GM18505 (cell line): ENCODE results near the gene SNX27.
"Not testable (repeated sequence)": the region's sequence is repeated elsewhere in the genome, so short reads cannot be mapped to it uniquely, and the experiment has no call there.

ENCODE experiments used
- ATAC-seq: cut with Tn5 transposase; IDR thresholded peaks from one replicate; pipeline ENCODE4 v1.9.1; 2021; ENCODE audit not compliant: unreplicated experiment
- POLR2A ChIP-seq: IDR thresholded peaks from 4 replicates; pipeline ENCODE4 v1.6.1; 2011; ENCODE audit warnings: borderline replicate concordance; ENCODE audit not compliant: insufficient read depth, insufficient read length; ENCODE audit errors: extremely low read depth

The SNX27 gene

DNA sequence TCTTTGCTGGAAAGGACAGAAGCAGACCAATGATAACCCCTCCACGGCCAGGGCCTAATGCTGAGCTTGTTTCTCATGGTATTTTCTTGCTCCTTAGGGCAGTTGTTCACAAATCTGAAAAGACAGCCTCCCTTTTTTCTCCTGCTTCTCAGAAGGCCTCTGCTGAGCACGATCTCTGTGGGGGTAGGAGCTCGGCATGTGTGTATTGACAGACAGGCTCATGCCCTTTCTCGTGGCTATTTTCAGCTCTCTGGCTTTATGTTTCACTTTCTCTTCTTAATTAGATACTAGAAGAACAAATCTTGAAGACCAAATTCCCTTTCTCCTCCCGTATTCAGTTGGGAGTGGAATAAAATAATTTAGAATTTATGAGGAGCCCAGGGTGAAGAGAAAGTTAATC lies 108.7 kb downstream of the SNX27 start:
- ATAC-seq = no peak
- no peak for TF ChIP-seq POLR2A

DNA sequence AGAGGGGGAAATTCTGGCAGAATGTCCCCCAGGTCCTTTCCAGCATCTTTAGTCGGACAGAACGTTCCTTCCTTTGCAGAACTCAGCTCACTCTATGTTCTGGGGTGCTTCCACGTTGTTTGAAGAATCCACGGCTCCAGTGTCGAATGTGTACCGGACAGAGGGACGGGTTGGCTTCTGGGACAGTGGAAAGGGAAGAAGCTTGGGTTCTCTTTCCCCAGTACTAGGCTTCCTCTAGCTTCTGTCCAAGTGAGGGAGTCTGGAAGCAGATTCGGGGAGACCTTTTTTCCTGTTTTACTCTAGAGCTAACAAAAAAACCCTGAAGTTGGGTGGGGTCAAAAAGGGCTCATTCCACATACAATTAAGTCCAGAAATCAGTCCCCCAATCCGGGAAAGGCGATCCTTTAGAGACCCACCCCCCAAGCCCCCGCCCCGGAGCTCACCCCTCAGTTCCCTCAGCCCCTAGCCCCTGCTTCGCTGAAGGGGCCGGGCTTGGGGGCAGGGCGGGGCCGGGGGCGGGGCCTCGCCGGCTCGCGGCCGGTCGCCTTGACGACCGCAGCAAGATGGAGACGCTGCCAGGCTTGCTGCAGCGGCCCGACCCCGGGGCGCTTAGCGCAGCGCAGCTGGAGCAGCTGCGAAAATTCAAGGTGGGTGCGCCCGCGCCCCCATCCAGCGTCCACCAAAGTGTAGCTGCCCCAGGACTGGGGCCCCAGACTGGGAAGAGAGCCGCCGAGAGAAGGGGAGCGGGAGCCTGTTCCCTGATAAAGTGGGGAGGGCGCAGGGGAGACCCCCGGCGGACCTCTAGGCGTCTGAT lies 109.3 kb downstream of the SNX27 start, which contains the start of gene RIIAD1:
TSS of gene RIIAD1 (plus strand) at position 549 of the 814 bp plus-strand sequence. CDS start at position 564, 15 bp downstream.
- no peak for ATAC-seq
- TF ChIP-seq POLR2A = no peak

DNA sequence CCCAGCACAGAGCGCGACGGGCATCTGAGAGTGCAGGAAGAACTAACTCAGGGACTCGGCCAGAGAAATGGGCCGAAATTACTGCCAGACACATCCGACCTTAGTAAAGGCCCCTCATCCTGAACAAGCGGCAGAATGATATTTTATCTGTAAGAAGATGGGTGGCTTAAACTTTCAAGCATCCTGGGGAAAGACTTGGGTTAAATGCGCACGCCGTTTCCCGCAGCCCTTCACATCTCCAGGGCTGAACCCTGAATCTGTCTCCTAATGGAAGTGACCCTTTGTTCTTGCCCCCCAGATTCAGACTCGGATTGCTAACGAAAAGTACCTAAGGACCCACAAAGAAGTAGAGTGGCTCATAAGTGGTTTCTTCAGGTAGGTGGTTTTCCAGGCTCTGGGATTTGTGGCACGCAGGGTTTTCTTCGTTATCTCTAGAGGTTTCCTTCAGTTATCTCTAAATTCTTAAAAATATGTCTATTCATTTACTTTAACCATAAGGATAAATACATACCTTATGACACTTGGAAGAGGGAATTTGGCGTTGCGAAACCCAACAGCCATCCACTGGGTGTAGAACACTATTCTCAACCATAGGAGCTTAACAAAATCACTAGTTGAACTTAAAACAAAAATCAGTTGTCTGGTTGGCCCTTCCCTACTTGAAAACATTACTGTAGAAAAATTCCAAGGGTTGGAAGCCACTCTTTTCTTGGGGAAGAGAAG lies 110.1 kb downstream of the SNX27 start:
- no peak for ATAC-seq
- no peak for TF ChIP-seq POLR2A

DNA sequence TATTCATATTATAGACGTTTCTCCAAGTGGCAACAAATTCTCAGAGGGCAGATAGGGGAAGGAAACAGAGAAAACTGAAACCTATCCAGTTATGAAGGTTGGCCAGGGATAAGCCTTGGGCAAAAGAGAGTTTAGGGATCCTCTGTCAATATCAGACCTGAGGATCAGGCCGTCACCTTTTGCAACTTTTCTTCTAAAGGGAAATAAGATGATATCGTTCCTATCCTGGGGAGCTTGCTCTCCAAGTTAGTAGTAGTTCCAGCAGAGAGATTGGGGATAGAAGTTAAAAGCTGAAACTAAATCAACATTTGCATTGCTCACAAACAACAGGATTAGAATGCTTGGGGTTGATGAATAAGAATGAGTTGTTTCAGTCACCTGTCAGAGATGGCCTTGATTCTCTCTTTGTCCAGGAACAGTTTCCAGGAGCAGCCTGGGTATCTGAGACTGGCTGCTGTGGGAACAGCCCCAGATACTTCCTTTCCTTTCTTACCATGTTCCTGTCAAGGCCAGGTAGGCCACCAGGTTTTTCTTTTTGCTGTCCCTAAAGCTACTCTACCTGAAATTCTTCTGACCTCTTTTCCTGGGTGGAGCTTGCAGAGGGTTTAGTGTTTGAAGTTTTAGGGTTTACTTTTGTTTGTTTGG lies 112.0 kb downstream of the SNX27 start:
- no peak for ATAC-seq
- no peak for TF ChIP-seq POLR2A

DNA sequence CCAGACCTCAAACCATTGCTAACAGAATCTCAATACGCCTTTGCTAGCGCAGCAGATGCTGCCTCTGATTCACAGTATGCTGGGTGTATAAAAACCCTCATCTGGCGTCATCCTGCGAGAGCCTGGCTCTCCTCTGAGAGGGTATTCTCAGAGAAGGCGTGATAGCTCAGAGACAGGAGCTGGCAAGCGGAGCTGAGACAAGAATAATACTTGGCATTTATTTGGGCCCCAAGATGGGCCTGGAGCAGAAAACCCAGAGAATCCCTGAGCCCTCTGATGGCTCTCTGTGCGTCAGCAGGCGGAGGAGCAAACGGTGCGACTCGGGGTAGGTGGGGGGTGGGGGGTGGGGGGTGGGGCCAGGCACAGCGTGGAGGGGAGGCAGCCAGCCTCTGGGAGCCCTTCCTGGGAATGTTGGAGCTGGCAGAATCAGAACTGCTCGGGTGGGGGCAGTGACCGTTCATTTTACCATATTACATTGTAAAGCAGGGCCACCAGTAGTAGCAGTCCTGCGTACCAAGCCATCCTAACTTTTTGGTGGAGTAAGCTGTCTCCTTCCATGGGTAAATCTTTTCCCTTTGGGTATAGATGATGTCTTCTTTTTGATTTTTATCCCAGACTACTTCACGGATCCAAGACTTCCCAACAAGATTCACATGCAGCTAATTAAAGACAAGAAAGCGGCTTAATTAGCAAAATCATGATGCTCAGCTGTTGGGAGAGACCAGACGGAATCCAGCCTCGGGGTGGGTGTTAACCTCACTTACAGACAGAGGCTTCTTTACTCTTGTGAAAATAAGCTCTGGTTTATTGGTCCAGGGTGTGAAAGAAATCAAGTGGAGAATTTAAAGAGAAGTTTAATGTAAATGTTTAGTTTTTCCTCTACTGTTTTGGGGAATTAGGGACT lies 116.6 kb downstream of the SNX27 start:
- no peak for ATAC-seq
- no peak for TF ChIP-seq POLR2A

DNA sequence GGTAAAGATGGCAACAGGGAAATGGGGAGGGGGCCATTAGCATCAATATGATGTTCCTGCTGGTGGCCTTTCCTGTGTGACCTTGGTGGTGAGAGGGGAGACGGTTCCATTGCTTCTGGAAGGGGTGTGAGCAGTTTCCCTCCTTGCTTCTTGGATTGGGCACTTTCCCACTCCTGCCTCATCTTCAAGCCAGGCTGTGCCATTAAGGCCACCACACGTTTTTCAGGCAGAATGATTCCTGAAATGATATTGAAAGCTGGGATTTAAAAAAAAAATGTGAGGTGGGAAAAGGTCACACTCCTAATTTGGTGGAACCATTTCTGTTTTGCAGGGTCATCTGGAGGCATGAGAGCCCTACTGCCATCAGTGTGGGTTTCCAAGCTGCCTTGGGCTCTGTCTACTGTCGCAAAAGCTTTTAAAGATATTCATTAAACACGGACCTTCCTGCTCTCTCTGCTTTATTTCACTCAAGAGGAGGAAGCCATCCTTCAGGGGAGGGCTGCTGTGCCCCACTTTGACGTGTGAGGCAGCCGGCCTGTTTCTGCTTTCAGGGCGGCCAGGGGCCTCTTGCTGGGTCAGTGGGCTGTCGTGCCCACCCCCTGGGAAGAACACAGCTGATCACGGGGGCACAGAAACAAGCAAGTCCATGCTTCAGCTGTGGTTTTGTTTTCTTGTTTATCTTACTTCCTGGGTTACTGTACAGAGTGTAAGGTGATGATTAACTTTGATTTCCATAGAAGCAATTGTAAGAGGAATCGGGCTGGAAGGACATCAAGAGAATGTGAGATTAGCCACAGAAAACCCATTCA lies 117.5 kb downstream of the SNX27 start:
- no peak for ATAC-seq
- TF ChIP-seq POLR2A = no peak

DNA sequence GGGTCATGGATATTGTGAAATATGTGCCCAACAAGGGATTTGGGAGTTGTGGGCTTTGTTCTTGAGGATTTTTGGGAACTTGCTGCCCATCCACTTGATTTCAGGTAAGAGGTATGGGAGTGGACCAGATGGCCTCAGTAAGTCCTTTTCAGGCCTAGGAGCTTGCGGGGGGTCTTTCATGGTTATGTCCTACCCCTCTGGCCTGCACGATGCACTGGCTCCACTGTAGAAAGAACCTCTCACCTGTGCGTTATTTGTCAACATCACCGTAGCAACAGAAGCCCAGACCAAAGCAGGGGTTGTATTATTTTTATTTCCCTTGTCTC lies 118.1 kb downstream of the SNX27 start:
- TF ChIP-seq POLR2A = no peak
- no peak for ATAC-seq

DNA sequence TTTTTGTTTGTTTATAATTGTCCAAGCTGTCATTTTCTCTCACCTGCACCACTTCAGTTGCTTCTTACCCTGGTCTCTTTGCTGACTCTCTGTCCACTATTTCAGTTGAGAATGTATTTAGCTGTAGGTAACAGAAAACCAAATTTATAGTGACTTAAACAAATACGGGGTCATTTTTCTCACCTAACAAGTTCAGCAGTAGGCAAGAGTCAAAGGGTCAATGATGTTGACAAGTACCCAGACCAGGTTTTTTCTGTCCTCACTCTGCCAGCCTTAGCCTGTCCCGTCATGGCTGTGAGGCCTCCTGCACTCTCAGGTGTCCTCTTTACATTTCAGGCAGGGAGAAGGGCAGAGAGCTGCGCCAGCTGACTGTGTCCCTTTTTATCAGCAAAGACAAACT lies 121.3 kb downstream of the SNX27 start:
- no peak for ATAC-seq
- TF ChIP-seq POLR2A = no peak

DNA sequence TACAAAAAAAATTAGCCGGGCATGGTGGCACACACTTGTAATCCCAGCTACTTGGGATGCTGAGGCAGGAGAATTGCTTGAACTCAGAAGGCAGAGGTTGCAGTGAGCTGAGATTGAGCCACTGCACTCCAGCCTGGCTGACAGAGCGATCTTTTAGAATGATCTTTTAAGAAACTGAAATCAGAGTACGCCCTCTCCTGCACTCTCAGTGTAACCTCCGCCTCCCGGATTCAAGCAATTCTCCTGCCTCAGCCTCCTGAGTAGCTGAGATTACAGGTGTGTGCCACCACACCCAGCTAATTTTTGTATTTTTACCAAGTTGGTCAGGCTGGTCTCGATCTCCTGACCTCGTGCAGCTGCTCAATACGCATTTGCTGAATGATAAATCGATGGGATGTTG lies 122.1 kb downstream of the SNX27 start:
- not testable (repeated sequence) for ATAC-seq

DNA sequence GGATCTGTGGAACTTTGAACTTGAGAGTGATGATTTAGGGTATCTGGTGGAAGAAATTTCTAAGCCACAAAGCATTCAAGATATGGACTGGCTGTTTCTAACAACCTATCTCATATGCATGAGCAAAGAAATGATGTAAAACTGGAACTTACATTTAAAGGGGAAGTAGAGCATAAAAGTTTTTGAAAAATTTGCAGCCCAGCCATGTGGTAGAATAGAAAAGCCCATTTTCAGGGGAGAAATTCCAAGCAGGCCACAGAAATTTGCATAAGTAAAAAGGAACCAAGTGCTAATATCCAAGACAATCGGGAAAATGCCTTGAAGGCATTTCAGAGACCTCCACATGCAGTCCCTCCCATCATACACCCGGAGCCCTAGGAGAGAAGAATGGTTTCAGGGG lies 125.2 kb downstream of the SNX27 start:
- no peak for ATAC-seq

DNA sequence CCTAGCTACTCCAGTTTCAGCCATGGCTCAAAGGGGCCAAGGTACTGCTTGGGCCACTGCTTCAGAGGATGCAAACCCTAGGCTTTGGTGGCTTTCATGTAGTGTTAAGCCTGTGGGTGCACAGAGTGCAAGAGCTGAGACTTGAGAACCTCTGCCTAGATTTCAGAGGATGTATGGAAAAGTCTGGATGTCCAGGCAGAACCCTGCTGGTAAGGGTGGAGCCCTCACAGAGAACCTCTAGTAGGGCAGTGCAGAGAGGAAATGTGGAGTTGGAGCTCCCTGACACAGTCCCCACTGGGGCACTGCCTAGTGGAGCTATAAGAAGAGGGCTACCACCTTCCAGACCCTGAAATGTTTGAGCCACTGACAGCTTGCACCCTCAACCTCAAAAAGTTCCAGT lies 125.6 kb downstream of the SNX27 start:
- ATAC-seq = no peak
- no peak for TF ChIP-seq POLR2A

More for the DNA sequence above, 125.2 kb downstream of the SNX27 start:
- no peak for TF ChIP-seq POLR2A

DNA sequence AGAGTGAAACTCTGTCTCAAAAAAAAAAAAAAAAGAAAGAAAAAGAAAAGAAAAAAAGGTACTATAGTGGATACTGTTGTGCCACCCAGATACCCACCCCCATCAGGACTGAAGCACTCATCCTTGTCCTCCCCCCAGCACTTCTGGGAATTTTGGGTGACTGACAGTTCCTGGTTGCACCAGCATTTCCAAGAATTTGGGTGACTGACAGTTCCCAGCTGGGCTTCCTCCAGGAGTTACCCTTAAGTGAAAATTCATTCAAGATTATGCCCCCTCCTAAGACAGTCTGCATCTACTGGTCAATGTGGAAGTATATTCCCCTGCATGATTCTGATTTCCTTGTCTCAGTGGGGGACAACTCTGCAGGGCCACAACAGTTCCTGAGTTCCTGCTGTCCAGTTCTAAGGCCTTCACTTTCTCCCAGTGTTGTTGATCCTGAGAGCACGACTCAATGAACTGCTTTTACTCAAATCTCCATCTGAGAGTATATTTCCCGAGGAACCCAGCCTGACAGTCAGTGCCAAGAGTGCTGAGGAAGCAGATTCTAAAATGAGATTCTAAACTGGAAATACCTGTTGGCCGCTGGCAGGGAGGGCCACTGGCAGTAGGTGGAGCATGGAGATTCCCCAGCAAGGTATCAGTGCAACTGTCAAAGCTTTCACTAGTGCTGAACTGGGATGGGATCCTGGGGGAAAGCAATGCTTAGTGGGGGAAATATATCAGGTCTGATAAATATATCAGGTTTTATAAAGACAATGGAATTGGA lies 127.9 kb downstream of the SNX27 start:
- ATAC-seq = no peak
- TF ChIP-seq POLR2A = no peak

DNA sequence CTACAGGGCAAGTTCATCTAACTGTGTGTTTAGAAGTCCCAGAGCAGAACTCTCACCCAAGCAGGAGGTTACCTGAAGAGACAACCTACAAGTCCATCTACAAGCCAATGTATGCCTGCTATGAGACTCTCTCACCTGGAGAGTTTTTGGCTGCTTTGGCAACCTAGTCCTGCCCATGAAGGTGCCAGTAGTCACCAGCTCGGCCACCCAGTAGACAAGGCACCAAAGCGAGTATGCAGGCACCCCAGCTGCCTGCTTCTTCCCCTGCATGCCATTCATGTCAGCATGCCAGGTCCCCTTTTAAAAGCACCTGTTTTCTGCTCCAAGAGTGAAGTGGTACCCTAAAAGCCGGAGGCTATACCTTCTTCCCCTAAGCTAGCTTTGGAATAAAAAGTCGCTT lies 129.7 kb downstream of the SNX27 start:
- TF ChIP-seq POLR2A = no peak
- ATAC-seq = no peak
